H1 (cell line): ENCODE measurements around the gene UMODL1. TPM values are rescaled to one million over a fixed set of nuclear protein-coding genes. Genes with fewer than 3 reads are reported as not detected.

ENCODE experiments used
- CTCF ChIA-PET: fragments of 300-600 bp; sonication (Branson Sonifier 250); formaldehyde crosslinking; loops from one replicate; lab custom pipeline; 2021; ENCODE audit not compliant: partially characterized antibody; lab: Charles Lee
- POLR2A ChIA-PET: fragments of 300-600 bp; sonication (Branson Sonifier 250); formaldehyde crosslinking; loops from one replicate; lab custom pipeline; 2021; ENCODE audit warnings: inconsistent platforms; ENCODE audit not compliant: partially characterized antibody; lab: Charles Lee
- DNase-seq, 2 experiments: peaks; one replicate each; pipeline versions ENCODE4 v3.0.0 to v3.0.0-alpha.2; 2010 to 2022; ENCODE audit warnings: low spot score in 2 of 2, low read depth in 1 of 2, mixed read lengths in 1 of 2
- FAIRE-seq: peaks from 2 replicates; lab custom pipeline; 2011; peaks lifted over from hg19 to GRCh38; lab: Jason Lieb, UNC
- H2AFZ ChIP-seq: 2 replicates; pipeline ENCODE4 v1.8.1; 2012; ENCODE audit warnings: low read length, inconsistent platforms
- H2AK5ac ChIP-seq: 2 replicates; pipeline ENCODE4 v1.6.1; 2013; ENCODE audit warnings: low read depth, low read length
- H2BK120ac ChIP-seq: replicated peaks from 2 replicates; pipeline ENCODE3; 2013; ENCODE audit warnings: low read depth, low read length, inconsistent platforms
- H2BK12ac ChIP-seq: 2 replicates; pipeline ENCODE4 v1.6.1; 2013; ENCODE audit warnings: low read depth, low read length
- H2BK15ac ChIP-seq: 2 replicates; pipeline ENCODE4 v1.6.1; 2013; ENCODE audit warnings: low read length
- H2BK20ac ChIP-seq: 2 replicates; pipeline ENCODE4 v1.6.1; 2013; ENCODE audit warnings: low read length
- H2BK5ac ChIP-seq: 2 replicates; pipeline ENCODE4 v1.6.1; 2013; ENCODE audit warnings: low read depth, low read length
- H3K14ac ChIP-seq: 2 replicates; pipeline ENCODE4 v1.6.1; 2013; ENCODE audit warnings: inconsistent platforms; ENCODE audit not compliant: insufficient read length
- H3K18ac ChIP-seq: 2 replicates; pipeline ENCODE4 v1.6.1; 2013; ENCODE audit warnings: low read length; ENCODE audit errors: extremely low read depth
- H3K23ac ChIP-seq: 2 replicates; pipeline ENCODE4 v1.6.1; 2013; ENCODE audit warnings: inconsistent platforms; ENCODE audit not compliant: insufficient read length
- H3K23me2 ChIP-seq: 2 replicates; pipeline ENCODE4 v1.6.1; 2013; ENCODE audit warnings: low read depth, low read length
- H3K27ac ChIP-seq: 2 replicates; pipeline ENCODE4 v1.6.1; 2011; ENCODE audit warnings: low read depth, low read length, inconsistent platforms
- H3K27me3 ChIP-seq, 4 experiments: replicated peaks in 1 of 4; 1 replicate in 1 of 4; 2 replicates in 3 of 4; pipeline versions ENCODE4 v1.6.1 to v1.8.1; 2011 to 2013; ENCODE audit warnings: low read length in 3 of 4, mild to moderate bottlenecking in 3 of 4, inconsistent platforms in 2 of 4, mixed read lengths in 2 of 4, moderate library complexity in 1 of 4; ENCODE audit not compliant: control insufficient read depth in 3 of 4, insufficient read depth in 3 of 4; ENCODE audit errors: extremely low read depth in 1 of 4
- H3K36me3 ChIP-seq, 4 experiments: 2 replicates each; pipeline versions ENCODE4 v1.6.1 to v1.8.1; 2011 to 2013; ENCODE audit warnings: mild to moderate bottlenecking in 4 of 4, low read length in 3 of 4, moderate library complexity in 2 of 4, control low read depth in 1 of 4, inconsistent platforms in 1 of 4; ENCODE audit not compliant: insufficient read depth in 4 of 4, control insufficient read depth in 2 of 4
- H3K4ac ChIP-seq: replicated peaks from 2 replicates; pipeline ENCODE3; 2013; ENCODE audit warnings: low read length, low read depth, mixed read lengths, inconsistent platforms; ENCODE audit not compliant: insufficient read length
- H3K4me1 ChIP-seq, 4 experiments: replicated peaks in 1 of 4; 1 replicate in 1 of 4; 2 replicates in 3 of 4; pipeline versions ENCODE4 v1.6.1 to v1.8.1; 2011 to 2013; ENCODE audit warnings: low read length in 3 of 4, inconsistent platforms in 2 of 4, mixed read lengths in 1 of 4; ENCODE audit not compliant: insufficient read depth in 4 of 4, control insufficient read depth in 3 of 4
- H3K4me2 ChIP-seq, 2 experiments: 2 replicates each; pipeline versions ENCODE4 v1.6.1 to v1.8.1; 2011 to 2013; ENCODE audit warnings: low read depth in 2 of 2, low read length in 2 of 2, control low read depth in 1 of 2, inconsistent platforms in 1 of 2, mild to moderate bottlenecking in 1 of 2; ENCODE audit not compliant: insufficient read depth in 1 of 2
- H3K4me3 ChIP-seq, 4 experiments: fragments of 200-600, 300-600 bp in 1 of 4; sonication (generic), shearing (Covaris generic), sonication (Bioruptor Twin) in 1 of 4; 2 replicates each; pipeline versions ENCODE4 v1.5.1 to v1.8.1; 2011 to 2016; ENCODE audit warnings: low read length in 4 of 4, low read depth in 3 of 4, control low read depth in 2 of 4, inconsistent platforms in 2 of 4, mild to moderate bottlenecking in 2 of 4, mixed read lengths in 1 of 4, moderate library complexity in 1 of 4; ENCODE audit not compliant: insufficient read depth in 2 of 4; ENCODE audit errors: extremely low read depth in 1 of 4
- H3K56ac ChIP-seq: replicated peaks from 2 replicates; pipeline ENCODE3; 2013; ENCODE audit warnings: low read depth, mild to moderate bottlenecking, mixed read lengths, low read length, inconsistent platforms; ENCODE audit not compliant: insufficient read length
- H3K79me1 ChIP-seq: 2 replicates; pipeline ENCODE4 v1.6.1; 2013; ENCODE audit warnings: low read depth, low read length, control low read depth
- H3K79me2 ChIP-seq, 2 experiments: 2 replicates each; pipeline versions ENCODE4 v1.6.1 to v1.8.1; 2012 to 2013; ENCODE audit warnings: low read length in 2 of 2, mild to moderate bottlenecking in 2 of 2, inconsistent platforms in 1 of 2; ENCODE audit not compliant: insufficient read depth in 2 of 2, control insufficient read depth in 1 of 2
- H3K9ac ChIP-seq, 4 experiments: replicated peaks in 1 of 4; 1 replicate in 1 of 4; 2 replicates in 3 of 4; pipeline versions ENCODE4 v1.6.1 to v1.8.1; 2011 to 2013; ENCODE audit warnings: low read depth in 3 of 4, low read length in 3 of 4, control low read depth in 2 of 4, mild to moderate bottlenecking in 2 of 4, moderate library complexity in 2 of 4, inconsistent platforms in 1 of 4; ENCODE audit errors: extremely low read depth in 1 of 4
- H3K9me3 ChIP-seq, 2 experiments: 2 replicates each; pipeline versions ENCODE4 v1.6.1 to v1.8.1; 2012 to 2013; ENCODE audit warnings: mild to moderate bottlenecking in 2 of 2, moderate library complexity in 2 of 2, control low read depth in 1 of 2, inconsistent platforms in 1 of 2, low read depth in 1 of 2, low read length in 1 of 2, mixed read lengths in 1 of 2; ENCODE audit not compliant: insufficient read depth in 2 of 2
- H4K20me1 ChIP-seq, 2 experiments: replicated peaks in 1 of 2; 2 replicates each; pipeline versions ENCODE3 to v1.8.1; 2011 to 2013; ENCODE audit warnings: inconsistent platforms in 2 of 2, low read length in 2 of 2, mild to moderate bottlenecking in 1 of 2; ENCODE audit not compliant: insufficient read depth in 2 of 2, control insufficient read depth in 1 of 2
- H4K5ac ChIP-seq: 2 replicates; pipeline ENCODE4 v1.6.1; 2013; ENCODE audit warnings: low read length, low read depth, mixed read lengths, inconsistent platforms; ENCODE audit not compliant: insufficient read length
- H4K8ac ChIP-seq: 2 replicates; pipeline ENCODE4 v1.8.0; 2013; ENCODE audit warnings: mild to moderate bottlenecking, moderate library complexity, low read length, inconsistent platforms; ENCODE audit not compliant: insufficient read depth; ENCODE audit errors: extremely low read depth
- H4K91ac ChIP-seq: replicated peaks from 2 replicates; pipeline ENCODE3; 2013; ENCODE audit warnings: low read length, mixed read lengths, inconsistent platforms; ENCODE audit not compliant: insufficient read length
- TBP ChIP-seq: IDR thresholded peaks from 2 replicates; pipeline ENCODE4 v1.6.1; 2011; ENCODE audit warnings: low read depth, low read length, improper control_type of control experiment
- WGBS, 2 experiments: shearing (Covaris generic) in 1 of 2; methylation state at CpG; one replicate each; pipeline versions ENCODE4 v1.1.6 to v1.1.7; 2013 to 2015; ENCODE audit warnings: low lambda C conversion rate in 2 of 2, mixed read lengths in 2 of 2, inconsistent platforms in 1 of 2, low coverage in 1 of 2, missing lambda C conversion rate in 1 of 2; ENCODE audit not compliant: insufficient replicate concordance in 2 of 2, insufficient coverage in 1 of 2, insufficient read length in 1 of 2; ENCODE audit errors: extremely low coverage in 1 of 2, missing lambda C conversion rate in 1 of 2; 5-methylcytosine and 5-hydroxymethylcytosine counted together
- polyA plus RNA-seq, 7 experiments: library from polyadenylated mRNA; depleted of rRNA in 3 of 7; stranded (reverse) in 5 of 7; unstranded in 2 of 7; fragments of >200 nt in 5 of 7; fragments of 200-250 nt in 2 of 7; gene quantifications; 1 replicate in 5 of 7; 2 replicates in 1 of 7; 4 replicates in 1 of 7; pipeline versions ENCODE4 v1.2.1 to v1.2.3, GENCODE V29; 2011 to 2013; ENCODE audit warnings: missing spikeins in 2 of 7, mixed read lengths in 2 of 7
- total RNA-seq: library from RNA; stranded (reverse); fragmentation: NEBNext Ultra II Directional; extraction: Animal tissue kit (Norgen Biotek cat#: 25700); gene quantifications from 2 replicates; pipeline ENCODE4 v1.2.1, GENCODE V29; 2021

The UMODL1 gene
- total and polyA plus RNA-seq, 2 of the 8 experiments (the other 6 are each of a cell fraction or from before 2014, with no cell fraction given), result not detected

GRCh38 chr21:42110691-42111469, 39.8 kb downstream of the UMODL1 start:
- no peak overlapping the region for H2BK5ac ChIP-seq
- no peak overlapping the region for H4K91ac ChIP-seq
- no peaks in the 10 kb centered on the region for H3K27me3 ChIP-seq
- ChIA-PET POLR2A (no interaction called here), CTCF (interaction anchor here (1.0 to 5.1 kb wide), 7 partner anchors 6 to 182 kb away, joined by 3 to 40 read pairs (median 4); no protein-coding TSS in a partner anchor)
- H3K27ac ChIP-seq, result no peak overlapping the region
- no peaks in the 10 kb centered on the region for H3K36me3 ChIP-seq
- H2BK15ac ChIP-seq, result no peak overlapping the region
- H3K14ac ChIP-seq, result no peak overlapping the region
- no peak overlapping the region for H2BK120ac ChIP-seq
- H4K20me1 ChIP-seq, result no peaks in the 10 kb centered on the region
- peaks cover 0 to 3% (median 0%) of the 10 kb centered on the region in 4 experiments; a peak in 1 of 7 replicates for H3K4me1 ChIP-seq
- H3K56ac ChIP-seq, result no peak overlapping the region
- no peak overlapping the region for H3K4me2 ChIP-seq
- no peak for FAIRE-seq
- no peak overlapping the region for H2AK5ac ChIP-seq
- H3K9me3 ChIP-seq, result no peaks in the 10 kb centered on the region
- no peak overlapping the region for H2BK20ac ChIP-seq
- no peaks in the 10 kb centered on the region for H3K23me2 ChIP-seq
- H3K23ac ChIP-seq, result no peak overlapping the region
- no peak overlapping the region for H2BK12ac ChIP-seq
- no peak overlapping the region for H4K5ac ChIP-seq
- 94% methylated on average over 18 of the region's 24 CpGs; no CpG with 5 or more reads in 1 of the 2 experiments for WGBS, 2 experiments
- H3K79me1 ChIP-seq, result no peaks in the 10 kb centered on the region
- DNase-seq, result no peak
- no peak overlapping the region for H2AFZ ChIP-seq
- H4K8ac ChIP-seq, result peak overlapping the region; percentile 64
- H3K9ac ChIP-seq, result no peak overlapping the region
- no peaks in the 10 kb centered on the region for H3K79me2 ChIP-seq
- no peak overlapping the region for H3K4ac ChIP-seq
- H3K18ac ChIP-seq, result no peak overlapping the region
- no peak overlapping the region for H3K4me3 ChIP-seq
- no peak for TF ChIP-seq TBP
